ENCODE measurements around the gene DEFB131B.
"Not testable (repeated sequence)": the region's sequence is repeated elsewhere in the genome, so short reads cannot be mapped to it uniquely, and the experiment has no call there.

GRCh38 chr11:71878059-71878458, at the start of gene DEFB131B:
- not testable (repeated sequence) for TF ChIP-seq CTCF, EP300, POLR2A (IDR thresholded peaks at IDR 0.05)
